SK-N-SH (cell line): ENCODE results near the gene LPCAT1. TPM values are rescaled to one million over a fixed set of nuclear protein-coding genes. Genes with fewer than 3 reads are reported as not detected.

ENCODE experiments used
- CTCF ChIA-PET: fragments of 300-600, 350-600 bp; formaldehyde crosslinking; extraction: SDS; loops from one replicate; lab custom pipeline; 2021; lab: Yijun Ruan, JAX
- POLR2A ChIA-PET: fragments of 350-600 bp; sonication (Branson Sonifier 250); formaldehyde crosslinking; extraction: SDS; loops from one replicate; lab custom pipeline; 2020; ENCODE audit warnings: antibody characterized with exemption, inconsistent platforms; lab: Yijun Ruan, JAX
- DNase-seq: peaks from one replicate; pipeline ENCODE4 v3.0.0; 2012
- H2AFZ ChIP-seq: fragments of 200-600 bp; sonication (generic); 2 replicates; pipeline ENCODE4 v1.8.1; 2016; ENCODE audit warnings: antibody characterized with exemption, mild to moderate bottlenecking, low read depth
- H3F3A ChIP-seq: fragments of 200-600 bp; sonication (generic); replicated peaks from 2 replicates; pipeline ENCODE3; 2016; ENCODE audit warnings: antibody characterized with exemption, mild to moderate bottlenecking; ENCODE audit not compliant: insufficient read depth
- H3K27ac ChIP-seq, 2 experiments: fragments of 200-500 bp in 1 of 2; fragments of 200-600 bp in 1 of 2; sonication (Bioruptor generic) in 1 of 2; sonication (generic), shearing (Covaris generic) in 1 of 2; 2 replicates each; pipeline versions ENCODE4 v1.5.1 to v1.6.1; 2014 to 2016; ENCODE audit warnings: low read depth in 2 of 2, inconsistent platforms in 1 of 2, low read length in 1 of 2, mild to moderate bottlenecking in 1 of 2, mixed read lengths in 1 of 2
- H3K27me3 ChIP-seq: fragments of 200-600 bp; sonication (generic), shearing (Covaris generic); 2 replicates; pipeline ENCODE4 v1.6.1; 2016; ENCODE audit warnings: mixed run types; ENCODE audit not compliant: insufficient read depth
- H3K36me3 ChIP-seq, 2 experiments: fragments of 200-500 bp in 1 of 2; fragments of 200-600 bp in 1 of 2; sonication (Bioruptor generic) in 1 of 2; sonication (generic) in 1 of 2; replicated peaks in 1 of 2; 2 replicates each; pipeline versions ENCODE3 to v1.5.1; 2014 to 2016; ENCODE audit warnings: low read length in 1 of 2, mild to moderate bottlenecking in 1 of 2; ENCODE audit not compliant: insufficient read depth in 2 of 2, control insufficient read depth in 1 of 2
- H3K4me1 ChIP-seq, 2 experiments: fragments of 200-500 bp in 1 of 2; fragments of 200-600 bp in 1 of 2; sonication (Bioruptor generic) in 1 of 2; sonication (generic), shearing (Covaris generic) in 1 of 2; 2 replicates each; pipeline versions ENCODE4 v1.5.1 to v1.6.1; 2014 to 2016; ENCODE audit warnings: low read depth in 1 of 2, low read length in 1 of 2, mixed run types in 1 of 2; ENCODE audit not compliant: insufficient read depth in 2 of 2, control insufficient read depth in 1 of 2
- H3K4me2 ChIP-seq: fragments of 200-600 bp; sonication (generic), shearing (Covaris generic); 2 replicates; pipeline ENCODE4 v1.6.1; 2017; ENCODE audit warnings: mixed run types
- H3K4me3 ChIP-seq, 2 experiments: fragments of 200-500 bp in 1 of 2; fragments of 200-600 bp in 1 of 2; sonication (Bioruptor generic) in 1 of 2; sonication (generic), shearing (Covaris generic) in 1 of 2; 2 replicates each; pipeline versions ENCODE4 v1.5.1 to v1.8.1; 2014 to 2016; ENCODE audit warnings: low read depth in 2 of 2, inconsistent platforms in 1 of 2, low read length in 1 of 2, mild to moderate bottlenecking in 1 of 2, mixed read lengths in 1 of 2, moderate library complexity in 1 of 2
- H3K79me2 ChIP-seq: fragments of 200-600 bp; sonication (generic); 2 replicates; pipeline ENCODE4 v1.8.1; 2017; ENCODE audit warnings: mild to moderate bottlenecking; ENCODE audit not compliant: insufficient read depth
- H3K9ac ChIP-seq: fragments of 200-600 bp; sonication (generic); 2 replicates; pipeline ENCODE4 v1.6.1; 2017; ENCODE audit warnings: mixed run types
- H3K9me2 ChIP-seq: fragments of 200-600 bp; sonication (generic); 2 replicates; pipeline ENCODE4 v1.6.1; 2017; ENCODE audit warnings: mixed run types
- H3K9me3 ChIP-seq: fragments of 200-600 bp; sonication (generic); 2 replicates; pipeline ENCODE4 v1.6.1; 2017; ENCODE audit warnings: mixed run types, mild to moderate bottlenecking, moderate library complexity
- H4K20me1 ChIP-seq: fragments of 200-600 bp; sonication (generic); 2 replicates; pipeline ENCODE4 v1.6.1; 2017; ENCODE audit warnings: mild to moderate bottlenecking, mixed run types; ENCODE audit not compliant: insufficient read depth
- CHD2 ChIP-seq: fragments of 150-350 bp; IDR thresholded peaks from 2 replicates; pipeline ENCODE4 v1.6.1; 2018; ENCODE audit warnings: low read length; ENCODE audit not compliant: partially characterized antibody
- ELF1 ChIP-seq: IDR thresholded peaks from 2 replicates; pipeline ENCODE4 v1.4.0; 2012
- FOSL2 ChIP-seq: IDR thresholded peaks from 2 replicates; pipeline ENCODE4 v1.4.0; 2012; ENCODE audit warnings: low read depth, mild to moderate bottlenecking, moderate library complexity, borderline replicate concordance
- GABPA ChIP-seq: IDR thresholded peaks from 2 replicates; pipeline ENCODE4 v1.4.0; 2012; ENCODE audit warnings: low read depth, mild to moderate bottlenecking
- GATA2 ChIP-seq: sonication (generic); formaldehyde crosslinking; IDR thresholded peaks from 2 replicates; pipeline ENCODE4 v1.5.0; 2020; ENCODE audit warnings: mild to moderate bottlenecking, missing genetic modification reagents
- MEF2A ChIP-seq: IDR thresholded peaks from 2 replicates; pipeline ENCODE4 v1.4.0; 2012; ENCODE audit warnings: low read depth, borderline replicate concordance
- MXI1 ChIP-seq: IDR thresholded peaks from 2 replicates; pipeline ENCODE4 v1.6.1; 2012; ENCODE audit warnings: mild to moderate bottlenecking, low read depth, low read length, improper control_type of control experiment
- RAD21 ChIP-seq: IDR thresholded peaks from 2 replicates; pipeline ENCODE4 v1.6.1; 2012; ENCODE audit warnings: mild to moderate bottlenecking, low read length
- RCOR1 ChIP-seq: fragments of 150-350 bp; IDR thresholded peaks from 2 replicates; pipeline ENCODE4 v1.6.1; 2017; ENCODE audit warnings: antibody characterized with exemption, low read length
- RFX5 ChIP-seq: IDR thresholded peaks from 2 replicates; pipeline ENCODE4 v1.6.1; 2012; ENCODE audit warnings: mild to moderate bottlenecking, improper control_type of control experiment, low read length
- RXRA ChIP-seq: IDR thresholded peaks from 2 replicates; pipeline ENCODE4 v1.4.0; 2012; ENCODE audit warnings: low read depth, mild to moderate bottlenecking, borderline replicate concordance
- SIN3A ChIP-seq: IDR thresholded peaks from 2 replicates; pipeline ENCODE4 v1.6.1; 2012; ENCODE audit warnings: low read depth, mild to moderate bottlenecking, low read length, moderate library complexity, borderline replicate concordance
- SMC3 ChIP-seq: IDR thresholded peaks from 2 replicates; pipeline ENCODE4 v1.6.1; 2012; ENCODE audit warnings: low read depth, low read length, improper control_type of control experiment
- TAF1 ChIP-seq: IDR thresholded peaks from 2 replicates; pipeline ENCODE4 v1.6.1; 2012; ENCODE audit warnings: low read depth, mild to moderate bottlenecking, low read length, moderate library complexity, borderline replicate concordance
- TCF12 ChIP-seq: IDR thresholded peaks from 2 replicates; pipeline ENCODE4 v1.4.0; 2012
- TEAD4 ChIP-seq: IDR thresholded peaks from 2 replicates; pipeline ENCODE4 v1.4.0; 2012; ENCODE audit warnings: mild to moderate bottlenecking, borderline replicate concordance; ENCODE audit not compliant: insufficient read depth
- USF1 ChIP-seq: IDR thresholded peaks from 2 replicates; pipeline ENCODE4 v1.4.0; 2012; ENCODE audit warnings: low read depth, borderline replicate concordance
- WGBS: methylation state at CpG from one replicate; pipeline ENCODE4 v1.1.6; 2017; ENCODE audit warnings: low lambda C conversion rate; 5-methylcytosine and 5-hydroxymethylcytosine counted together
- polyA plus RNA-seq, 3 experiments: library from polyadenylated mRNA; depleted of rRNA; stranded (reverse); fragments of >200 nt; gene quantifications; 2 replicates each; pipeline ENCODE4 v1.2.3, GENCODE V29; 2012
- TF ChIP-seq, protein P1 (sequence below): IDR thresholded peaks from 2 replicates; pipeline ENCODE4 v1.6.1; 2012; ENCODE audit warnings: mild to moderate bottlenecking, low read depth, low read length, moderate library complexity
- TF ChIP-seq, protein P2 (sequence below): IDR thresholded peaks from 2 replicates; pipeline ENCODE4; 2012
- TF ChIP-seq, protein P3 (sequence below): IDR thresholded peaks from 2 replicates; pipeline ENCODE4 v1.4.0; 2012; ENCODE audit warnings: low read depth, borderline replicate concordance

The LPCAT1 gene
- polyA plus RNA-seq, 1 of the 3 experiments (the other 2 are of a cell fraction): 42.3 TPM

GRCh38 chr5:1541702-1542400, 18.1 kb upstream of the LPCAT1 start:
- H2AFZ ChIP-seq: no peak overlapping the region
- no peaks in the 10 kb centered on the region for H3K4me1 ChIP-seq
- H3K27ac ChIP-seq: no peak overlapping the region
- H3K27me3 ChIP-seq: no peaks in the 10 kb centered on the region
- H4K20me1 ChIP-seq: no peaks in the 10 kb centered on the region
- TF ChIP-seq RCOR1: no peak
- no peak for TF ChIP-seq TAF1
- no peak for TF ChIP-seq RAD21
- no peak for TF ChIP-seq ELF1
- TF ChIP-seq USF1: no peak
- TF ChIP-seq CHD2: no peak
- TF ChIP-seq TEAD4: no peak
- TF ChIP-seq RXRA: no peak
- no peak for TF ChIP-seq RFX5
- TF ChIP-seq, protein P1, sequence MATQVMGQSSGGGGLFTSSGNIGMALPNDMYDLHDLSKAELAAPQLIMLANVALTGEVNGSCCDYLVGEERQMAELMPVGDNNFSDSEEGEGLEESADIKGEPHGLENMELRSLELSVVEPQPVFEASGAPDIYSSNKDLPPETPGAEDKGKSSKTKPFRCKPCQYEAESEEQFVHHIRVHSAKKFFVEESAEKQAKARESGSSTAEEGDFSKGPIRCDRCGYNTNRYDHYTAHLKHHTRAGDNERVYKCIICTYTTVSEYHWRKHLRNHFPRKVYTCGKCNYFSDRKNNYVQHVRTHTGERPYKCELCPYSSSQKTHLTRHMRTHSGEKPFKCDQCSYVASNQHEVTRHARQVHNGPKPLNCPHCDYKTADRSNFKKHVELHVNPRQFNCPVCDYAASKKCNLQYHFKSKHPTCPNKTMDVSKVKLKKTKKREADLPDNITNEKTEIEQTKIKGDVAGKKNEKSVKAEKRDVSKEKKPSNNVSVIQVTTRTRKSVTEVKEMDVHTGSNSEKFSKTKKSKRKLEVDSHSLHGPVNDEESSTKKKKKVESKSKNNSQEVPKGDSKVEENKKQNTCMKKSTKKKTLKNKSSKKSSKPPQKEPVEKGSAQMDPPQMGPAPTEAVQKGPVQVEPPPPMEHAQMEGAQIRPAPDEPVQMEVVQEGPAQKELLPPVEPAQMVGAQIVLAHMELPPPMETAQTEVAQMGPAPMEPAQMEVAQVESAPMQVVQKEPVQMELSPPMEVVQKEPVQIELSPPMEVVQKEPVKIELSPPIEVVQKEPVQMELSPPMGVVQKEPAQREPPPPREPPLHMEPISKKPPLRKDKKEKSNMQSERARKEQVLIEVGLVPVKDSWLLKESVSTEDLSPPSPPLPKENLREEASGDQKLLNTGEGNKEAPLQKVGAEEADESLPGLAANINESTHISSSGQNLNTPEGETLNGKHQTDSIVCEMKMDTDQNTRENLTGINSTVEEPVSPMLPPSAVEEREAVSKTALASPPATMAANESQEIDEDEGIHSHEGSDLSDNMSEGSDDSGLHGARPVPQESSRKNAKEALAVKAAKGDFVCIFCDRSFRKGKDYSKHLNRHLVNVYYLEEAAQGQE: no peak
- TF ChIP-seq SIN3A: no peak
- TF ChIP-seq, protein P2, sequence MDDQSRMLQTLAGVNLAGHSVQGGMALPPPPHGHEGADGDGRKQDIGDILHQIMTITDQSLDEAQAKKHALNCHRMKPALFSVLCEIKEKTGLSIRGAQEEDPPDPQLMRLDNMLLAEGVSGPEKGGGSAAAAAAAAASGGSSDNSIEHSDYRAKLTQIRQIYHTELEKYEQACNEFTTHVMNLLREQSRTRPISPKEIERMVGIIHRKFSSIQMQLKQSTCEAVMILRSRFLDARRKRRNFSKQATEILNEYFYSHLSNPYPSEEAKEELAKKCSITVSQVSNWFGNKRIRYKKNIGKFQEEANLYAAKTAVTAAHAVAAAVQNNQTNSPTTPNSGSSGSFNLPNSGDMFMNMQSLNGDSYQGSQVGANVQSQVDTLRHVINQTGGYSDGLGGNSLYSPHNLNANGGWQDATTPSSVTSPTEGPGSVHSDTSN: no peak
- TF ChIP-seq MXI1: no peak
- TF ChIP-seq, protein P3, sequence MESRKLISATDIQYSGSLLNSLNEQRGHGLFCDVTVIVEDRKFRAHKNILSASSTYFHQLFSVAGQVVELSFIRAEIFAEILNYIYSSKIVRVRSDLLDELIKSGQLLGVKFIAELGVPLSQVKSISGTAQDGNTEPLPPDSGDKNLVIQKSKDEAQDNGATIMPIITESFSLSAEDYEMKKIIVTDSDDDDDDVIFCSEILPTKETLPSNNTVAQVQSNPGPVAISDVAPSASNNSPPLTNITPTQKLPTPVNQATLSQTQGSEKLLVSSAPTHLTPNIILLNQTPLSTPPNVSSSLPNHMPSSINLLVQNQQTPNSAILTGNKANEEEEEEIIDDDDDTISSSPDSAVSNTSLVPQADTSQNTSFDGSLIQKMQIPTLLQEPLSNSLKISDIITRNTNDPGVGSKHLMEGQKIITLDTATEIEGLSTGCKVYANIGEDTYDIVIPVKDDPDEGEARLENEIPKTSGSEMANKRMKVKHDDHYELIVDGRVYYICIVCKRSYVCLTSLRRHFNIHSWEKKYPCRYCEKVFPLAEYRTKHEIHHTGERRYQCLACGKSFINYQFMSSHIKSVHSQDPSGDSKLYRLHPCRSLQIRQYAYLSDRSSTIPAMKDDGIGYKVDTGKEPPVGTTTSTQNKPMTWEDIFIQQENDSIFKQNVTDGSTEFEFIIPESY: no peak
- no peak for TF ChIP-seq GATA2 (CRISPR knock-in tag)
- TF ChIP-seq FOSL2: no peak
- TF ChIP-seq MEF2A: no peak
- no peak for TF ChIP-seq TCF12
- TF ChIP-seq SMC3: no peak
- no peak for TF ChIP-seq GABPA
- WGBS: 67% methylated on average over 10 of the region's 10 CpGs
- H3K4me2 ChIP-seq: no peak overlapping the region
- H3K9ac ChIP-seq: no peak overlapping the region
- POLR2A ChIA-PET: no interaction called here
- H3F3A ChIP-seq: peaks cover 13% of the 10 kb centered on the region
- H3K79me2 ChIP-seq: no peaks in the 10 kb centered on the region
- CTCF ChIA-PET: interaction anchor here (0.8 kb wide), 1 partner anchor 62 kb away, joined by 3 read pairs; no protein-coding TSS in a partner anchor
- no peaks in the 10 kb centered on the region for H3K9me3 ChIP-seq
- no peaks in the 10 kb centered on the region for H3K36me3 ChIP-seq
- no peak overlapping the region for H3K4me3 ChIP-seq
- H3K9me2 ChIP-seq: no peaks in the 10 kb centered on the region
- DNase-seq: no peak
